K562 (cell line): Measurements from ENCODE around the gene EEPD1. TPM values are rescaled to one million over a fixed set of nuclear protein-coding genes. Genes with fewer than 3 reads are reported as not detected.

Source experiments
- ATAC-seq: fragments of 200-7000 bp; cut with Tn5 transposase; 3 replicates; pipeline ENCODE4 v1.9.1; 2020; ENCODE audit warnings: moderate library complexity
- BruUV-seq: library from RNA; stranded (reverse); fragments of 400-500 nt; replicated peaks from 2 replicates; lab custom pipeline; 2021; lab: Mats Ljungman, UMichigan
- CTCF ChIA-PET: fragments of 300-600 bp; formaldehyde crosslinking; extraction: SDS; loops from one replicate; lab custom pipeline; 2021; ENCODE audit warnings: low intra/inter-chr PET ratio; lab: Yijun Ruan, JAX
- POLR2A ChIA-PET: fragments of 300-600, 350-650 bp; sonication (Branson Sonifier 250); formaldehyde crosslinking; extraction: SDS; loops from one replicate; lab custom pipeline; 2021; ENCODE audit warnings: antibody characterized with exemption, inconsistent platforms; lab: Yijun Ruan, JAX
- DNase-seq, 4 experiments: peaks; one replicate each; pipeline versions ENCODE4 v3.0.0 to v3.0.0-alpha.2; 2011 to 2018; ENCODE audit warnings: low spot score in 3 of 4, mixed read lengths in 3 of 4; ENCODE audit errors: extremely low read depth in 1 of 4
- FAIRE-seq: peaks from 2 replicates; lab custom pipeline; 2011; peaks lifted over from hg19 to GRCh38; lab: Jason Lieb, UNC
- H2AFZ ChIP-seq: 2 replicates; pipeline ENCODE4 v1.6.0; 2011; ENCODE audit warnings: low read depth, low read length, control low read depth, inconsistent platforms
- H3K27ac ChIP-seq: fragments of 200-600 bp; 3 replicates; pipeline ENCODE4 v1.8.0; 2011; ENCODE audit warnings: low read depth, mild to moderate bottlenecking, control low read depth, inconsistent platforms, low read length, moderate library complexity, mixed read lengths; ENCODE audit errors: extremely low read depth
- H3K27me3 ChIP-seq, 2 experiments: fragments of 300-600 bp in 1 of 2; 2 replicates in 1 of 2; 3 replicates in 1 of 2; pipeline versions ENCODE4 v1.6.0 to v1.8.0; 2011; ENCODE audit warnings: inconsistent platforms in 2 of 2, low read length in 2 of 2, mild to moderate bottlenecking in 1 of 2, mixed read lengths in 1 of 2, moderate library complexity in 1 of 2; ENCODE audit not compliant: control insufficient read depth in 2 of 2, insufficient read depth in 2 of 2
- H3K36me3 ChIP-seq: fragments of 300-600 bp; 3 replicates; pipeline ENCODE4 v1.8.0; 2011; ENCODE audit warnings: mild to moderate bottlenecking, low read length, inconsistent platforms; ENCODE audit not compliant: control insufficient read depth, insufficient read depth
- H3K4me1 ChIP-seq, 2 experiments: fragments of 200-600 bp in 1 of 2; replicated peaks in 1 of 2; 2 replicates in 1 of 2; 3 replicates in 1 of 2; pipeline versions ENCODE4 v1.5.1 to v1.8.0; 2011; ENCODE audit warnings: inconsistent platforms in 2 of 2, low read length in 2 of 2, mild to moderate bottlenecking in 1 of 2, mixed read lengths in 1 of 2, moderate library complexity in 1 of 2; ENCODE audit not compliant: control insufficient read depth in 2 of 2, insufficient read depth in 2 of 2
- H3K4me2 ChIP-seq: 2 replicates; pipeline ENCODE4 v1.6.1; 2011; ENCODE audit warnings: low read length, control low read depth, inconsistent platforms, mixed read lengths; ENCODE audit not compliant: insufficient read depth
- H3K4me3 ChIP-seq: fragments of 200-600 bp; sonication (generic), shearing (Covaris generic); 2 replicates; pipeline ENCODE4 v1.5.1; 2016; ENCODE audit warnings: control low read depth, inconsistent platforms
- H3K79me2 ChIP-seq: fragments of 200-600 bp; 3 replicates; pipeline ENCODE4 v1.8.0; 2011; ENCODE audit warnings: low read length, inconsistent platforms; ENCODE audit not compliant: control insufficient read depth, insufficient read depth
- H3K9ac ChIP-seq, 2 experiments: 2 replicates each; pipeline versions ENCODE4 v1.6.0 to v1.6.1; 2011; ENCODE audit warnings: low read depth in 2 of 2, low read length in 2 of 2, control low read depth in 1 of 2, inconsistent platforms in 1 of 2, mild to moderate bottlenecking in 1 of 2, mixed read lengths in 1 of 2; ENCODE audit not compliant: insufficient read depth in 1 of 2
- H3K9me1 ChIP-seq: one replicate; pipeline ENCODE4 v1.6.0; 2011; ENCODE audit warnings: inconsistent platforms, mild to moderate bottlenecking, low read length, moderate library complexity; ENCODE audit not compliant: control insufficient read depth, insufficient read depth
- H3K9me3 ChIP-seq: replicated peaks from 2 replicates; pipeline ENCODE4 v1.5.1; 2011; ENCODE audit warnings: low read depth, low read length, inconsistent platforms; ENCODE audit not compliant: control insufficient read depth, insufficient read depth
- H4K20me1 ChIP-seq: replicated peaks from 2 replicates; pipeline ENCODE4 v1.6.1; 2011; ENCODE audit warnings: low read length, inconsistent platforms, mixed read lengths; ENCODE audit not compliant: control insufficient read depth, insufficient read depth
- BCOR ChIP-seq: fragments of 450-650 bp; IDR thresholded peaks from 2 replicates; pipeline ENCODE4 v1.6.1; 2016
- CHCHD3 ChIP-seq: fragments of 250-450 bp; sonication (Bioruptor Pico); IDR thresholded peaks from 2 replicates; pipeline ENCODE4 v2.1.2; 2022; ENCODE audit warnings: mild to moderate bottlenecking
- ELF2 ChIP-seq: fragments of 250-450 bp; sonication (Bioruptor Pico); IDR thresholded peaks from 2 replicates; pipeline ENCODE4 v1.5.0; 2021; ENCODE audit warnings: mild to moderate bottlenecking
- ERF ChIP-seq: fragments of 450-650 bp; formaldehyde crosslinking; IDR thresholded peaks from 2 replicates; pipeline ENCODE4 v1.4.0; 2020; ENCODE audit warnings: mild to moderate bottlenecking, mixed read lengths
- IRF2 ChIP-seq: sonication (generic); formaldehyde crosslinking; IDR thresholded peaks from 2 replicates; pipeline ENCODE4 v1.8.1; 2022; ENCODE audit warnings: mild to moderate bottlenecking, missing genetic modification reagents
- KLF6 ChIP-seq: fragments of 250-450 bp; sonication (Bioruptor Pico); IDR thresholded peaks from 2 replicates; pipeline ENCODE4 v1.4.0; 2020; ENCODE audit warnings: mild to moderate bottlenecking, moderate library complexity, borderline replicate concordance
- PPARD ChIP-seq: fragments of 250-450 bp; sonication (Bioruptor Pico); IDR thresholded peaks from 2 replicates; pipeline ENCODE4 v1.8.0; 2022; ENCODE audit warnings: inconsistent platforms, mild to moderate bottlenecking, moderate library complexity
- TCF3 ChIP-seq: sonication (generic); formaldehyde crosslinking; IDR thresholded peaks from 2 replicates; pipeline ENCODE4 v1.4.0; 2020; ENCODE audit warnings: mild to moderate bottlenecking, missing genetic modification reagents
- TCFL5 ChIP-seq: fragments of 250-450 bp; sonication (Bioruptor Pico); conservative IDR thresholded peaks from 2 replicates; pipeline ENCODE4 v1.6.1; 2021; ENCODE audit warnings: mild to moderate bottlenecking, moderate library complexity, matching md5 sums
- ZNF140 ChIP-seq: fragments of 250-450 bp; sonication (Bioruptor Pico); IDR thresholded peaks from 2 replicates; pipeline ENCODE4 v1.8.0; 2021; ENCODE audit warnings: moderate library complexity, mild to moderate bottlenecking, inconsistent platforms
- ZNF184 ChIP-seq: sonication (generic); formaldehyde crosslinking; IDR thresholded peaks from 2 replicates; pipeline ENCODE4 v1.5.0; 2020; ENCODE audit warnings: missing genetic modification reagents
- WGBS: fragments of 100-300 bp; shearing (Covaris generic); methylation state at CpG from one replicate; pipeline ENCODE4 v1.1.6; 2016; ENCODE audit warnings: low coverage, mixed read lengths; ENCODE audit not compliant: insufficient coverage; ENCODE audit errors: missing lambda C conversion rate; 5-methylcytosine and 5-hydroxymethylcytosine counted together
- in situ Hi-C: fragments of 300-500 bp; cut with MboI; formaldehyde crosslinking; loops from 4 replicates; pipeline ENCODE4 v1.15.0; 2018; ENCODE audit warnings: inconsistent platforms, mixed read lengths
- intact Hi-C: fragments of 100-400 bp; cut with micrococcal nuclease; formaldehyde crosslinking; loops from 2 replicates; pipeline ENCODE4 v1.14.2; 2022
- polyA plus RNA-seq, 8 experiments: library from polyadenylated mRNA; depleted of rRNA in 4 of 8; stranded (reverse) in 5 of 8; unstranded in 3 of 8; fragments of >200 nt; fragmentation: Nextera tagmentation in 2 of 8; fragmentation: Illumina TruSeq in 1 of 8; extraction: Ambion mirVana in 2 of 8; extraction: Trizol in 1 of 8; gene quantifications; 2 replicates each; pipeline versions ENCODE4 v1.2.1 to v1.2.3, GENCODE V29; 2011 to 2014; ENCODE audit warnings: inconsistent platforms in 1 of 8, missing spikeins in 1 of 8
- total RNA-seq, 7 experiments: library from RNA; depleted of rRNA in 6 of 7; stranded (reverse); fragments of >200 nt in 6 of 7; fragmentation: Illumina TruSeq in 2 of 7; extraction: Trizol in 2 of 7; gene quantifications; 2 replicates each; pipeline versions ENCODE4 v1.2.1 to v1.2.3, GENCODE V29; 2011 to 2021; ENCODE audit warnings: low replicate concordance in 1 of 7
- TF ChIP-seq, protein P1 (sequence below): fragments of 450-650 bp; IDR thresholded peaks from 2 replicates; pipeline ENCODE4 v1.6.1; 2018; ENCODE audit not compliant: partially characterized antibody
- TF ChIP-seq, protein P2 (sequence below): IDR thresholded peaks from 2 replicates; pipeline ENCODE4 v1.6.1; 2011; ENCODE audit warnings: borderline replicate concordance, low read depth, mild to moderate bottlenecking, moderate library complexity, low read length; ENCODE audit not compliant: insufficient read depth, poor library complexity, severe bottlenecking

EEPD1 gene
- total and polyA plus RNA-seq, 9 of the 15 experiments (the other 6 are each of a cell fraction or from before 2014, with no cell fraction given): 0.01 to 1.5 (median 0.74) TPM; not detected in 1

GRCh38 chr7:36216063-36216684 is 63.1 kb downstream of the EEPD1 start (continued):
- TF ChIP-seq, protein P1, sequence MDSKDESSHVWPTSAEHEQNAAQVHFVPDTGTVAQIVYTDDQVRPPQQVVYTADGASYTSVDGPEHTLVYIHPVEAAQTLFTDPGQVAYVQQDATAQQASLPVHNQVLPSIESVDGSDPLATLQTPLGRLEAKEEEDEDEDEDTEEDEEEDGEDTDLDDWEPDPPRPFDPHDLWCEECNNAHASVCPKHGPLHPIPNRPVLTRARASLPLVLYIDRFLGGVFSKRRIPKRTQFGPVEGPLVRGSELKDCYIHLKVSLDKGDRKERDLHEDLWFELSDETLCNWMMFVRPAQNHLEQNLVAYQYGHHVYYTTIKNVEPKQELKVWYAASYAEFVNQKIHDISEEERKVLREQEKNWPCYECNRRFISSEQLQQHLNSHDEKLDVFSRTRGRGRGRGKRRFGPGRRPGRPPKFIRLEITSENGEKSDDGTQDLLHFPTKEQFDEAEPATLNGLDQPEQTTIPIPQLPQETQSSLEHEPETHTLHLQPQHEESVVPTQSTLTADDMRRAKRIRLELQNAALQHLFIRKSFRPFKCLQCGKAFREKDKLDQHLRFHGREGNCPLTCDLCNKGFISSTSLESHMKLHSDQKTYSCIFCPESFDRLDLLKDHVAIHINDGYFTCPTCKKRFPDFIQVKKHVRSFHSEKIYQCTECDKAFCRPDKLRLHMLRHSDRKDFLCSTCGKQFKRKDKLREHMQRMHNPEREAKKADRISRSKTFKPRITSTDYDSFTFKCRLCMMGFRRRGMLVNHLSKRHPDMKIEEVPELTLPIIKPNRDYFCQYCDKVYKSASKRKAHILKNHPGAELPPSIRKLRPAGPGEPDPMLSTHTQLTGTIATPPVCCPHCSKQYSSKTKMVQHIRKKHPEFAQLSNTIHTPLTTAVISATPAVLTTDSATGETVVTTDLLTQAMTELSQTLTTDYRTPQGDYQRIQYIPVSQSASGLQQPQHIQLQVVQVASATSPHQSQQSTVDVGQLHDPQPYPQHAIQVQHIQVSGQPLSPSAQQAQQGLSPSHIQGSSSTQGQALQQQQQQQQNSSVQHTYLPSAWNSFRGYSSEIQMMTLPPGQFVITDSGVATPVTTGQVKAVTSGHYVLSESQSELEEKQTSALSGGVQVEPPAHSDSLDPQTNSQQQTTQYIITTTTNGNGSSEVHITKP: peak; percentile 9
- no peak for TF ChIP-seq CHCHD3
- TF ChIP-seq ZNF184 (CRISPR knock-in tag): no peak
- no peak for TF ChIP-seq TCFL5 (CRISPR knock-in tag)
- TF ChIP-seq, all 486 proteins: peak for 6

DNA sequence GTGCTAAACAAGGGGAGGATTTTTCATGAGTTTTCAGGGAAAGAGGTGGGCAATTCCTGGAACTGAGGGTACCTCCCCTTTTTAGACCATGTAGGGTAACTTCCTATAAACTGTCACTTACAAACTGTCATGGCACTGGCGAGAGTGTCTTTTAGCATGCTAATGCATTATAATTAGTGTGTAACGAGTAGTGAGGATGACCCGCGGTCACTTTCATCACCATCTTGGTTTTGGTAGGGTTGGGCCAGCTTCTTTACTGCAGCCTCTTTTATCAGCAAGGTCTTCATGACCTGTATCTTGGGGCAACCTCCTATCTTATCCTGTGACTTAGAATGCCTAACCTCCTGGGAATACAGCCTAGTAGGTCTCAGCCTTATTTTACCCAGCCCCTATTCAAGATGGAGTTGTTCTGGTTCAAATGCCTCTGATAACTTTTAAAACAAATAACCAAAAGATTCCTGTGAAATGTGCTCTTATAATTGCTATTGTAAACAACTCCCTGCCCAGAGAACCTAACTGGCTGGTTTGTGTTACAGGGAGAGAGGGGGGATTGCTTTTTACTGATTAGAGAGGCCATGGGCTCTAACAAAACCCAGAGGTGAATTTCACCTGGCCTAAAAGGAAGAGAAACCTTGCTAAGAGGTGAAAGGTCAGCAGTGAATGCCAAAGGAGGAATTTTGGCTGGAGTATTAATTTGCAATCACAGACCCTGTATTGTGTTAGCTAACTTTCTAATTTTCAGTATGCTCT is 64.3 kb downstream of the EEPD1 start:
- Histone ChIP-seq H3K9me3 (no peaks in the 10 kb centered on the region), H3K27me3 (peaks cover 0 to 6% of the 10 kb centered on the region in 2 experiments; a peak in 1 of 5 replicates), H3K9ac (no peak overlapping the region), H3K9me1 (no peaks in the 10 kb centered on the region), H3K4me2 (peak overlapping the region; percentile 57), H4K20me1 (no peaks in the 10 kb centered on the region), H3K36me3 (no peaks in the 10 kb centered on the region), H3K79me2 (no peaks in the 10 kb centered on the region), H3K27ac (peak overlapping the region; percentile 63; the same call in 1 of the 3 replicates), H3K4me1 (peaks cover 7 to 8% of the 10 kb centered on the region in 2 experiments; a peak in 3 of 5 replicates), H3K4me3 (no peak overlapping the region), H2AFZ (peak overlapping the region; percentile 48)
- in situ Hi-C loops: no loop called here
- 5% methylated on average over 4 of the region's 4 CpGs for WGBS
- POLR2A ChIA-PET: interaction anchor here (0.6 kb wide), 1 partner anchor 15 kb away, joined by 3 read pairs; no protein-coding TSS in a partner anchor
- FAIRE-seq: peak; percentile 81
- intact Hi-C loops: no loop called here
- CTCF ChIA-PET: interaction anchor here (0.7 kb wide), 1 partner anchor 8 kb away, joined by 3 read pairs; no protein-coding TSS in a partner anchor
- BruUV-seq: no TSS peak
- peak in 1 of 4 experiments; percentile 57 for DNase-seq
- peak; percentile 79 for ATAC-seq
- TF ChIP-seq IRF2 (no peak), PPARD (CRISPR knock-in tag) (no peak), ELF2 (CRISPR knock-in tag) (peak; percentile 77), ERF (peak; percentile 90), KLF6 (CRISPR knock-in tag) (peak; percentile 90; the same call in 1 of the 2 replicates), TCF3 (CRISPR knock-in tag) (no peak), TCFL5 (CRISPR knock-in tag) (peak; percentile 76), BCOR (no peak), ZNF140 (CRISPR knock-in tag) (no peak)
- TF ChIP-seq, protein P2, sequence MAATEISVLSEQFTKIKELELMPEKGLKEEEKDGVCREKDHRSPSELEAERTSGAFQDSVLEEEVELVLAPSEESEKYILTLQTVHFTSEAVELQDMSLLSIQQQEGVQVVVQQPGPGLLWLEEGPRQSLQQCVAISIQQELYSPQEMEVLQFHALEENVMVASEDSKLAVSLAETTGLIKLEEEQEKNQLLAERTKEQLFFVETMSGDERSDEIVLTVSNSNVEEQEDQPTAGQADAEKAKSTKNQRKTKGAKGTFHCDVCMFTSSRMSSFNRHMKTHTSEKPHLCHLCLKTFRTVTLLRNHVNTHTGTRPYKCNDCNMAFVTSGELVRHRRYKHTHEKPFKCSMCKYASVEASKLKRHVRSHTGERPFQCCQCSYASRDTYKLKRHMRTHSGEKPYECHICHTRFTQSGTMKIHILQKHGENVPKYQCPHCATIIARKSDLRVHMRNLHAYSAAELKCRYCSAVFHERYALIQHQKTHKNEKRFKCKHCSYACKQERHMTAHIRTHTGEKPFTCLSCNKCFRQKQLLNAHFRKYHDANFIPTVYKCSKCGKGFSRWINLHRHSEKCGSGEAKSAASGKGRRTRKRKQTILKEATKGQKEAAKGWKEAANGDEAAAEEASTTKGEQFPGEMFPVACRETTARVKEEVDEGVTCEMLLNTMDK: no peak
